Activated CD8-positive, alpha-beta T cell treated with anti-CD3 and anti-CD28 coated beads for 36 hours (primary cell): ENCODE measurements around the gene RELN. TPM values are rescaled to one million over a fixed set of nuclear protein-coding genes. Genes with fewer than 3 reads are reported as not detected.

ENCODE experiments used
- ATAC-seq: fragments of 200-7000 bp; cut with Tn5 transposase; one replicate; pipeline ENCODE4 v1.10.0; 2021; ENCODE audit warnings: mild to moderate bottlenecking, moderate library complexity
- CTCF ChIA-PET: fragments of 350-600 bp; sonication (Branson Sonifier 250); formaldehyde crosslinking; loops from one replicate; lab custom pipeline; 2021; ENCODE audit warnings: antibody characterized with exemption; lab: Charles Lee
- POLR2A ChIA-PET: fragments of 350-600 bp; sonication (Branson Sonifier 250); formaldehyde crosslinking; loops from one replicate; lab custom pipeline; 2021; ENCODE audit warnings: antibody characterized with exemption; lab: Charles Lee
- DNase-seq: peaks from one replicate; pipeline ENCODE4 v3.0.0-alpha.2; 2020
- H3K27ac Mint-ChIP-seq: one replicate; pipeline ENCODE4 v1.8.0; 2021; ENCODE audit warnings: mild to moderate bottlenecking, mixed read lengths
- H3K27me3 Mint-ChIP-seq: one replicate; pipeline ENCODE4 v1.8.0; 2021; ENCODE audit warnings: mixed read lengths
- H3K36me3 Mint-ChIP-seq: one replicate; pipeline ENCODE4 v1.8.0; 2021; ENCODE audit warnings: low read depth, mixed read lengths
- H3K4me1 Mint-ChIP-seq: one replicate; pipeline ENCODE4 v1.8.0; 2021; ENCODE audit warnings: low read depth, mixed read lengths
- H3K4me3 Mint-ChIP-seq: one replicate; pipeline ENCODE4 v1.8.0; 2021; ENCODE audit warnings: mild to moderate bottlenecking, moderate library complexity, mixed read lengths
- H3K9me3 Mint-ChIP-seq: one replicate; pipeline ENCODE4 v1.8.0; 2021; ENCODE audit warnings: mixed read lengths
- intact Hi-C: fragments of 100-400 bp; cut with micrococcal nuclease; formaldehyde crosslinking; loops from one replicate; pipeline ENCODE4 v1.10.0; 2022
- total RNA-seq, 2 experiments: library from RNA; stranded (reverse); gene quantifications; one replicate each; pipeline ENCODE4 v1.2.3, GENCODE V29; 2021
- TF ChIP-seq, protein P1 (sequence below): fragments of 200-600 bp; IDR thresholded peaks from one replicate; pipeline ENCODE4 v1.8.0; 2022; ENCODE audit warnings: antibody characterized with exemption, mild to moderate bottlenecking

The RELN gene
- total RNA-seq, 2 experiments from 2014 or later: not detected

GRCh38 chr7:103797647-103798307 lies 191.7 kb downstream of the RELN start:
- no peaks in the 10 kb centered on the region for H3K4me1 Mint-ChIP-seq
- no peak overlapping the region for H3K4me3 Mint-ChIP-seq
- no peaks in the 10 kb centered on the region for H3K36me3 Mint-ChIP-seq
- no peaks in the 10 kb centered on the region for H3K27me3 Mint-ChIP-seq
- no peaks in the 10 kb centered on the region for H3K9me3 Mint-ChIP-seq
- H3K27ac Mint-ChIP-seq: no peak overlapping the region
- ChIA-PET POLR2A (no interaction called here), CTCF (no interaction called here)
- intact Hi-C loops: no loop called here
- ATAC-seq (no peak), DNase-seq (no peak)
- TF ChIP-seq, protein P1, sequence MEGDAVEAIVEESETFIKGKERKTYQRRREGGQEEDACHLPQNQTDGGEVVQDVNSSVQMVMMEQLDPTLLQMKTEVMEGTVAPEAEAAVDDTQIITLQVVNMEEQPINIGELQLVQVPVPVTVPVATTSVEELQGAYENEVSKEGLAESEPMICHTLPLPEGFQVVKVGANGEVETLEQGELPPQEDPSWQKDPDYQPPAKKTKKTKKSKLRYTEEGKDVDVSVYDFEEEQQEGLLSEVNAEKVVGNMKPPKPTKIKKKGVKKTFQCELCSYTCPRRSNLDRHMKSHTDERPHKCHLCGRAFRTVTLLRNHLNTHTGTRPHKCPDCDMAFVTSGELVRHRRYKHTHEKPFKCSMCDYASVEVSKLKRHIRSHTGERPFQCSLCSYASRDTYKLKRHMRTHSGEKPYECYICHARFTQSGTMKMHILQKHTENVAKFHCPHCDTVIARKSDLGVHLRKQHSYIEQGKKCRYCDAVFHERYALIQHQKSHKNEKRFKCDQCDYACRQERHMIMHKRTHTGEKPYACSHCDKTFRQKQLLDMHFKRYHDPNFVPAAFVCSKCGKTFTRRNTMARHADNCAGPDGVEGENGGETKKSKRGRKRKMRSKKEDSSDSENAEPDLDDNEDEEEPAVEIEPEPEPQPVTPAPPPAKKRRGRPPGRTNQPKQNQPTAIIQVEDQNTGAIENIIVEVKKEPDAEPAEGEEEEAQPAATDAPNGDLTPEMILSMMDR: no peak

- no peaks in the 10 kb centered on the region for H3K36me3 Mint-ChIP-seq
- no peak overlapping the region for H3K27ac Mint-ChIP-seq
- H3K4me3 Mint-ChIP-seq: no peak overlapping the region
- ATAC-seq (no peak), DNase-seq (no peak)
- ChIA-PET CTCF (no interaction called here), POLR2A (no interaction called here)
- H3K27me3 Mint-ChIP-seq: no peaks in the 10 kb centered on the region
- TF ChIP-seq, protein P1: no peak
- H3K9me3 Mint-ChIP-seq: no peaks in the 10 kb centered on the region
- intact Hi-C loops: no loop called here
- H3K4me1 Mint-ChIP-seq: no peaks in the 10 kb centered on the region
Observed at GRCh38 chr7:103796327-103796962, 193.0 kb downstream of the RELN start.

GRCh38 chr7:103795787-103796186 lies 193.7 kb downstream of the RELN start:
- H3K4me3 Mint-ChIP-seq: no peak overlapping the region
- ATAC-seq (no peak), DNase-seq (no peak)
- H3K9me3 Mint-ChIP-seq: no peaks in the 10 kb centered on the region
- no peaks in the 10 kb centered on the region for H3K27me3 Mint-ChIP-seq
- H3K27ac Mint-ChIP-seq: no peak overlapping the region
- H3K4me1 Mint-ChIP-seq: no peaks in the 10 kb centered on the region
- H3K36me3 Mint-ChIP-seq: no peaks in the 10 kb centered on the region
- TF ChIP-seq, protein P1: no peak
- POLR2A ChIA-PET: no interaction called here
- intact Hi-C loops: no loop called here
- CTCF ChIA-PET: no interaction called here

- Mint-ChIP-seq H3K36me3 (no peaks in the 10 kb centered on the region), H3K9me3 (no peaks in the 10 kb centered on the region), H3K4me3 (no peak overlapping the region), H3K27me3 (no peaks in the 10 kb centered on the region), H3K4me1 (no peaks in the 10 kb centered on the region), H3K27ac (no peak overlapping the region)
- no peak for DNase-seq
- ChIA-PET POLR2A (no interaction called here), CTCF (no interaction called here)
- intact Hi-C loops: no loop called here
- no peak for ATAC-seq
- TF ChIP-seq, protein P1: no peak
Observed at GRCh38 chr7:103795107-103795506, 194.4 kb downstream of the RELN start.

DNA sequence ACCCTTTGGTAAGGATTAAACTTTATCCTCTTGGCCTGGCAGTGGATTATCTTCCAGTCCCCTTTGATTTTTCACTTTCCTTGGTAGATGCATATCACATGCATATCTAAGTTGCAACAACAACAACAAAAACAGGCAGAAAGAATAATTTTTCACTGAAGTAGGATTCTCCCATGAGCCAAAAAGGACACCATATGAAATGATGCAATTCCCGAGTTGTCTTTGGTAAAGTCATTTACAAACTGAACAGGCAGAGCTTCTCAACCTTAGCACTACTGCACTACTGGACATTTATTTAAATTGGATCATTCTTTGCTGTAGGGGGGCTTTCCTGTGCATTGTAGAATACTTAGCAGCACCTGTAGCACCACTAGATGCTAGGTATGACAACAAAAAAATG lies 195.0 kb downstream of the RELN start:
- H3K27me3 Mint-ChIP-seq: no peaks in the 10 kb centered on the region
- H3K27ac Mint-ChIP-seq: no peak overlapping the region
- no peaks in the 10 kb centered on the region for H3K36me3 Mint-ChIP-seq
- ATAC-seq (no peak), DNase-seq (no peak)
- ChIA-PET CTCF (no interaction called here), POLR2A (no interaction called here)
- intact Hi-C loops: no loop called here
- no peaks in the 10 kb centered on the region for H3K4me1 Mint-ChIP-seq
- H3K4me3 Mint-ChIP-seq: no peak overlapping the region
- TF ChIP-seq, protein P1: no peak
- no peaks in the 10 kb centered on the region for H3K9me3 Mint-ChIP-seq
